Umbilical cord (tissue), 2 donors: ENCODE data around the gene FNDC5. TPM values are rescaled to one million over a fixed set of nuclear protein-coding genes. Genes with fewer than 3 reads are reported as not detected.
A peak's percentile ranks its signal among the peaks of the same experiment; 100 is the strongest.

ENCODE experiments used
- DNase-seq: peaks from one replicate; pipeline ENCODE4 v3.0.0-alpha.2; 2015; ENCODE audit warnings: low spot score
- total RNA-seq: library from RNA; depleted of rRNA; stranded (reverse); fragments of >200 nt; gene quantifications from one replicate; pipeline ENCODE4 v1.2.3, GENCODE V29; 2014; ENCODE audit warnings: low replicate concordance; ENCODE audit not compliant: insufficient read depth

The FNDC5 gene
- total RNA-seq, 1 donor from 2014 or later: 11.3 TPM

GRCh38 chr1:32817159-32817814, 53.4 kb downstream of the FNDC5 start, which contains the start of the genes S100PBP and YARS1:
TSS of gene S100PBP (plus strand) at chr1:32817653. CDS start at chr1:32826100, 8,447 bp downstream.
TSS of gene YARS1 (minus strand) at chr1:32817358. CDS start at chr1:32817244, 114 bp downstream.
- DNase-seq: peak; percentile 99

- peak; percentile 61 for DNase-seq
Observed at GRCh38 chr1:32816676-32817158, 54.0 kb downstream of the FNDC5 start.

GRCh38 chr1:32813941-32814739, 56.6 kb downstream of the FNDC5 start:
- no peak for DNase-seq

Other genes with a start within 250 kb of the FNDC5 start
- 20.0 TPM for gene ZBTB8OS, start 220.4 kb downstream of the FNDC5 start, total RNA-seq
- gene RBBP4, start 219.7 kb downstream of the FNDC5 start, total RNA-seq: 53.2 TPM
- 30.3 TPM for gene SYNC, start 168.1 kb downstream of the FNDC5 start, total RNA-seq
- 71.3 TPM for gene YARS1, start 53.6 kb downstream of the FNDC5 start, total RNA-seq
- gene S100PBP, start 53.3 kb downstream of the FNDC5 start, total RNA-seq: 32.0 TPM
- 1.7 TPM for gene HPCA, start 15.6 kb upstream of the FNDC5 start, total RNA-seq
- gene TMEM54, start 30.5 kb upstream of the FNDC5 start, total RNA-seq: 21.7 TPM
- gene RNF19B, start 93.9 kb upstream of the FNDC5 start, total RNA-seq: 12.3 TPM
- 82.6 TPM for gene AK2, start 166.0 kb upstream of the FNDC5 start, total RNA-seq
- gene AZIN2, start 210.2 kb upstream of the FNDC5 start, total RNA-seq: 4.6 TPM